ENCODE results near the gene C10orf62.

Gene C10orf62

GRCh38 chr10:97587183-97587582, 2.3 kb upstream of the C10orf62 start:
- FAIRE-seq, result no peak

DNA sequence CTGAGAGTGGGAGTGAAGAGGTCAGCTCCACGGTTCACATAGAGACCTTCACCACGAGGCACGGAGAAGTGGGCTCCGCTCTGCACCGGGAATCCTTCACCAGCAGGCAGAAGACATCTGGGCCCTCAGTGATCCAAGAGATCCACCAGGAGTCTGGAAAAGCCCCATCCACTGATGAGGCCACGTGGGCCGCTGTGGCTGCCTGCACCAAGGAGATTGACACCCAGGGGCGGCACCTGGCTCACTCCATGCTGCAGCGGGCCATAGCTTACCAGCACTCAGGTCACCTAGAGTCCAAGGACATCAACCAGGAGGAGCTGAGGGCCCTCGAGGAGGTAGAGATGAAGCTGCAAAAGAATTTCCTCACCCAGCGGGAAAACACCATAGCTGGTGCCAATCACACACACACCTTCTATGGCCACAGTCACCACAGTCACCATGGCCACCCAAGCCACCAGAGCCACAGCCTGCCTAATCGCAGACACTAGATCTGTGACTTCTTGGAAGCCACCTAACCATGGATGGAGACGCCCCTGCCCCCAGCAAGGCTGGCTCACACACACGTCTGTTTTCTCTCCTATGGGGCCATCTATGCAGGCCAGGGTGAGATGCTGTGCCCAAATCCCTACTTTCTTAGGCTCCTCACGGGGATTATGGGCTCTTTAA, 694 bp downstream of the C10orf62 start:
- no peak for FAIRE-seq

DNA sequence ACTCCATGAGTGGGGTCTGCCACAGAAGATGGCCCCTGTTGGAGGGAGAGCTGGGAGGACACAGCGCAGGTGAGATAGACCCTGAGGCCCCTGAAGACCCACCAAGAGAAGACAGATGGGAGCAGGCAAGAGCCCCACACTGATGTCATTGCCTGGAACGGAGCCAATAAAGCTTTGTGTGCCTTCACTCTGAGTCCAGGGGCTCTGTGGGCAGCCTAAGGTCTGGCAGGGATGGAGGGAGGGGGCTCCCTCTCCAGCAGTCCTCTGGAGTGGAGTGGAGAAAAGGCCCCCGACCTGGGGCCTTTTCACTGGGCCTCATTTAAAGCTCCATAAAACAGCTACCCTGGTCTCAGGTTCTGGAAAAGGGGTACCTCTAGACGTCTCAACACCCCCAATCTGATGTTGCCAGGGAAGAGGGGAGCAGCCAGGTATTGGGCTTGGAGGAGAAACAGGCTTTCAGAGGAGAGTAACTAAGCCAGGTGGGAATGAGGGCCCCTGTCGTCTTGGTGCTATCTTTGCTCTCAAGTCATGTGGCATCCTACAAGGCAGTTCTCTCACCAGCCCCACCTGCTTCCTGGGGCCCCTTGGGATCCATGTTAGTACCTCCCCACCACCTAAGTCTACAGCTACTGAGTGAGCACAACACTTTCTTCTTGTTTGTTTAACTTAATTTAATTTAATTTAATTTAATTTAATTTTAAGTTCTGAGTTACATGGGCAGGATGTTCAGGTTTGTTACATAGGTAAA, 1.4 kb downstream of the C10orf62 start:
- no peak for FAIRE-seq

DNA sequence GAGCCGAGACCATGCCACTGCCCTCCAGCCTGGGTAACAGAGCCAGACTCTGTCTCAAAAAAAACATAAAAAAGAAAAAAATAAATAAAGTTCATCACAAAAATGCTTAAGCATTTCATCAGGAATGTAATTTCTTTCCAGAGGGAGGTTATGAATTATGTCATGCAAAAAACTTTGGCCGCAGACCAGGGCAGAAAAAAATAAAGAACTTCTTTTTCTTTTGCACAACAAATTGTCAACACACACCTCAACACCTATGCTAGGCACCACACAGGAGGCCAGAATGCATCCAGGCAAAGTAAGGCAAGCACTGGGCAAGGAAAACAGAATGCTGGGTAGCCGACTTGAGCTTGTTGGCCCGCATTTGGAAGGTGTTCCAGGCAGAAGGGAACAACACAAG, 3.9 kb downstream of the C10orf62 start:
- no peak for FAIRE-seq

DNA sequence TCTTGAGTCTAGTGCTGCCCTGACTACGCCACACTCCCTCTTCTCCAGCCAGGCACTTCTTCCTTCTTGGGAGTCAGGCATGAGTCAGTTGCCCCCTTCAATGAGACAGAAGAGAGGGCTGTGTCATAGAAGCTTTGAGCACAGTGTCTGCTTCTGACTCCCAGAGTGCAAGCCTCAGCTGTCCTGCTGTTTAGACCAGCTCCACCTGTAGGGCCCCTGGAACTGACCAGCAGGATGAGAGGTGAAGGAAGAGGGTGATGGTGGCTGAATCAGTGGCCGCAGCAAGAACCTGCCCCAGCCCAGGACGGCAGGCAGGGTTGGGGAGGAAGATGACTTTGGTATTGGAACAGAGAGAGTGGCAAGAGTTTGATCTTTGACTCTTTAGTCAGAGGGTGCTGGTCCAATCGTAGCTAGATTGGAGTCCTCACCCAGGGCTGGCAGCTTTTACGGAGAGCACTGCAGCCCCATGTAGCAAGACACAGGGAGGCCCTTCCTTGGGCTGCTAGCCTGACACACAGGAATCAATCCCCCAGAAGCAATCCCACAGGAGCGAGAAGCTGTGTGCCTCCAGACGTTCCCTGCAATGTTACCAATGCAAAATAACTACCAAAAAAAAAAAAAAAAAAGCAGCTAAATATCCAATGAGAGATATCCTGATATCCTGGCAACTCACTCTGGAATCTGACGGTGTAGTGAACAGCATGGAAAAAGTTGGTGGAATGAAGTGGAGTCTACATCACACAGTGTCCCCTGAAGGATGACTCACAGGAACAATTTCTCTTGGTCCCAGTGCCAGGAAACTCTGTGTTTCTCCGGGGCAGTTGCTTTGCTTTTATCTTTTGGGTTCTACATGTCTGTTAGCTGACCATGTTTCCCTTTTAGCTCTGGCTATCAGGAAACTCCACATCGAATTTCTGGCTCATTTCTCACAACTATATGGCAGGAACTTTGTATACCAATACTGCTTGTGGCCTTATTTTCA, 6.9 kb downstream of the C10orf62 start:
- no peak for FAIRE-seq

- FAIRE-seq, result no peak
These were observed 8.3 kb downstream of the C10orf62 start for GRCh38 chr10:97597778-97598177.

- FAIRE-seq, result no peak
These were observed 9.1 kb downstream of the C10orf62 start for GRCh38 chr10:97598407-97599271.

DNA sequence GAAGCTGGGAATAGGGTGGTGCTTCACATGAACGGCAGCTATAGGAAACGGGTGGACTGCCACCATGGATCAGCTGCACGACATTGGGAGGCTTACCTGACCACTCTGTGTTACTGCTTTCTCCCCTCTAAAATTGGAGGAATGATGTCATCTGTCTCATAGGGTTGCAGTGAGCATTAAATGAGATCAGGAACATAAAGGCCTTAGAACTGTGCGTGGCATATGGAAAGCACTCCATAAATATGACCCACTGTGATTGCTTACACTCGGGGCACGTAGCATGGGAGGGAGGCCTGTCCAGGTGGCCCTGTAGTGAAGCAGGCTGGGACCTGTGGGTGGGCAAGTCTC, 9.7 kb downstream of the C10orf62 start:
- no peak for FAIRE-seq

GRCh38 chr10:97600616-97601015, 11.1 kb downstream of the C10orf62 start:
- no peak for FAIRE-seq

- FAIRE-seq, result no peak
These were observed 12.0 kb downstream of the C10orf62 start for GRCh38 chr10:97601268-97602215.

GRCh38 chr10:97607095-97607636, 17.6 kb downstream of the C10orf62 start:
- no peak for FAIRE-seq

DNA sequence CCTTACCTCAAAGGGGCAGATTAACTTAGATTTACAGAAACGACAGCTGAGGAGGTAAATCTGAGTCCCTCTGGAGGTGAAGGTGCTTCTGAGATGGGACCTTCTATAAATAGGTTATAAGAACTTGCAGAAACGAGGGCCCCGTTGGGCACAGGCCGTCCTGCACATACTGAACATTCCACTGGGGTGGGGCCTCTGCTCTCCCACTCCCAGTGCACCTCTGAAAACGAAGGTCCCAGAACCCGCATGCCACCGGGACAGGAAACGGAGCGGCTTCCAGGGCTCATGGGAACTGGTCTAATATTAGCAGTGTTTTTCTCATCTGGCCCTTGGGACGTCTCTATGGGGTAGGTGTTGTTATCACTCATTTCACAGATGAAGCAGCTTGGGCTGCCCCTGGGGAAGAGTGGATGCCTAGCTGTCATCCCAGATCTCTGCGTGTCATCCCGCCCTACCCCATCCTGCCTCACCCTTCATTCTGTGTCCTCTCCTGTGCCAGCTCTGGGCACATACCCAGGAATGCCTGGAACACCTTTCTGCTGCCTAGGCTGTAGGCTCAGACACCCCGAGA, 19.6 kb downstream of the C10orf62 start:
- no peak for FAIRE-seq

GRCh38 chr10:97611473-97611872, 22.0 kb downstream of the C10orf62 start:
- FAIRE-seq, result no peak

DNA sequence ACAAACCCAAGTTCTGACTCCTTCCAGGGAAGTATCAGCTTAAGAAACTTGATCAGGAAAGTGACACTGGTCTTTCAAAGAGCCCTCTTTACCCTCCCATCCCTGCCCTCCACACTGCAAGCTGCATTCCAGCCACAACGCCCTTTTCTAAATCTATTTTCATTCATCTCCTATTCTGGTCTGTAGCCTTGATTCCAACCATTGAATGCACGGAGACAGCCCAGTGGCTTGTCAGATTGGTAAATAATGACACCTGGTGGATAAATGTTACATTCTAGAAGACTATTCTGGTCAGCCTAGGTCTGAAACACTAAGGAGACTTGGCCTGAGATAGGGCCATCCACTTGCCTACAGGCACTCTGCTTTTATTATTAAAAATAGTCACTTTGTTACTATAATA, 22.9 kb downstream of the C10orf62 start:
- FAIRE-seq, result no peak

DNA sequence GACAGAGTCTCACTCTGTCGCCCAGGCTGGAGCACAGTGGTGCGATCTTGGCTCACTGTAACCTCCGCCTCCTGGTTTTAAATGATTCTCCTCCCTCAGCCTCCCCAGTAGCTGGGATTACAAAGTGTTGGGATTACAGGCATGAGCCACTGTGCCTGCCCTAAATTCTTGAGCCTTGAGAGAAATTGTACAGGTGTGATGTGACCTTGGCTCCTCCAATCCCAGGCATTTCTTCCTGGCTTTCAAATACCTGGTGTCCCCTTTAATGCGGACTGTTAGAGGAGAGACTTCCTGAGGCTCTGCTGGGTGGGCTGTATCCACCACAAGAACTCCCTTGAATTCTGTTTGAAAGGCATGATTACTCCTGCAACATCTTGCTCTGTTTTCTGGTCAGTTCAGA, 28.8 kb downstream of the C10orf62 start:
- FAIRE-seq, result no peak

DNA sequence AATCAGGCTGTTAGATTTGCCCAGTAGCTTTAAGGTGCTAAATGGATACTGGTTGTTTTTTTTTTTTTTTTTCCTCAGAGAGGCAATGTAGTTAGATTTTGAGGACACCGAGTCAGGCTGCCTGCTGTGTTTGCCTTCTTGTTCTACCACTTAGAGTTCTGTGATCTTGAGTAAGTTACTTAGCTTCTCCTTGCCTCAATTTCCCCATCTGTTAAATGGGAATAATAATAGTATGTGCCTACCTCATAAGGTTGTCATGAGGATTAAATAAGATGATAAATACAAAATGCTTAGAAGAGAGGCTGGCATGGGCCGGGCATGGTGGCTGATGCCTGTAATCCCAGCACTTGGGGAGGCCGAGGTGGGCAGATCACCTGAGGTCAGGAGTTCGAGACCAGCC, 29.2 kb downstream of the C10orf62 start:
- FAIRE-seq, result no peak

DNA sequence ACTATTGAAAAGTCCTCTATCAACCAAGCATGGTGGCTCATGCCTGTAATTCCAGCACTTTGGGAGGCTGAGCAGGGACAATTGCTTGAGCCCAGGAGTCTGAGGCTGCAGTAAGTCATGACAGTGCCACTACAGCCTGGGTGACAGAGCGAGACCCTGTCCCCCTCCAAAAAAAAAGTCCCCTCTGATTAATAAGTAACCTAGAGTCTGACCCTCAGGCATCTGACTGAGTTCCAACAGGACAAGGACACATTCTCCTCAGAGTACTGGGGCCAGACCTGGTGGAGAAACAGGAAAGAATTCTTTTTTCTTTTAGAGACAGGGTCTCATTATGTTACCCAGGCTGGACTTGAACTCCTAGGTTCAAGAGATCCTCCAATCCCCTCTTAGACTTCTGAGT, 33.8 kb downstream of the C10orf62 start:
- FAIRE-seq, result no peak

DNA sequence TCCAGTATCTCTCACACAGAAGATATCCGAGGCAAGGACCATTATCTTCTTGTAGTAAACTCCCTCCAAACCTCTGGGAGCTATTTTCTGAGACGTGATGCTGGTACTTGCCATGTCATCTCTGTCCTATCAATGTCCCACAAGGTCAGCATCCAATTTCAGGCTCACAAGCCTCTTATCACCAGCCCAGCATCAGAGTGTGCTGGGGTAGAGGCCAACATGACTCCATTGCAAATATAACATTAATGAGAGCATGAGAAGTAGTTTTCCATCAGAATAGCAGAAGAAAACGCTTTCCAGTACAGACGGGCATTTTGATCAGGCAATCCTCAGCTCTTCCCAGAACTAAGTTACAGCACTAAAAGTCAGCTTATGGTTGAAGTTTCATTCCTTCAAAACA, 38.2 kb downstream of the C10orf62 start:
- FAIRE-seq, result no peak

- no peak for FAIRE-seq
These were observed 38.7 kb downstream of the C10orf62 start for GRCh38 chr10:97628228-97628627.

- FAIRE-seq, result no peak
These were observed 39.8 kb downstream of the C10orf62 start for GRCh38 chr10:97629289-97629688.

DNA sequence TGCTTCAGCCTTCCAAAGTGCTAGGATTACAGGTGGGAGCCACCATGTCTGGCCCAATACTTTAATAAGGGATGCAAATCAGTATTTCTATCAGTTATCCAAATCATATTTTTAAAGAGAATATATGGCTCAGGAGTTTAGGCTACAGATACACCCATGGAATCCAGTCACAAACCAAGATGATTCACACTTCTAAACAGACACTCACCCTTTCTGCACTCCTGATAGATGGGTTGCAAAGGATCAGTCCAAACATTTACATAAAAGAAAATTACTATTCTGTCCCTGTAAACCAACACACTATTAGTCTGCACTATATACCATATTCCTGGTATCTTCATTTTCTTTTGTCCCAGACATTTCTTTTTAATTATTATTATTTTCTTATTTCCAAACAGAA, 41.6 kb downstream of the C10orf62 start:
- FAIRE-seq, result no peak
